GM23338 (cell line): ENCODE data around the gene RUNX3. TPM values are rescaled to one million over a fixed set of nuclear protein-coding genes. Genes with fewer than 3 reads are reported as not detected.

Experiments used
- ATAC-seq: fragments of 200-7000 bp; cut with Tn5 transposase; 3 replicates; pipeline ENCODE4 v1.9.1; 2020
- DNase-seq: peaks from one replicate; pipeline ENCODE4 v3.0.0-alpha.2; 2015; ENCODE audit warnings: low spot score
- H2AFZ ChIP-seq: fragments of 200-600 bp; sonication (generic); 2 replicates; pipeline ENCODE4 v1.8.0; 2016; ENCODE audit warnings: antibody characterized with exemption, mild to moderate bottlenecking, moderate library complexity
- H3F3A ChIP-seq: fragments of 200-600 bp; sonication (generic); replicated peaks from 2 replicates; pipeline ENCODE4 v1.8.0; 2017; ENCODE audit warnings: antibody characterized with exemption, mixed run types, low read depth
- H3K27ac ChIP-seq: fragments of 200-600 bp; sonication (generic); 2 replicates; pipeline ENCODE4 v1.6.1; 2016; ENCODE audit warnings: low read depth
- H3K27me3 ChIP-seq: fragments of 200-600 bp; sonication (generic); 2 replicates; pipeline ENCODE4 v1.8.0; 2016; ENCODE audit warnings: mild to moderate bottlenecking, mixed run types, moderate library complexity; ENCODE audit not compliant: insufficient read depth
- H3K36me3 ChIP-seq: fragments of 200-600 bp; sonication (generic); 2 replicates; pipeline ENCODE4 v1.8.0; 2016; ENCODE audit warnings: mild to moderate bottlenecking; ENCODE audit not compliant: insufficient read depth
- H3K4me1 ChIP-seq: fragments of 200-600 bp; sonication (generic); 2 replicates; pipeline ENCODE4 v1.8.0; 2016; ENCODE audit warnings: mild to moderate bottlenecking, moderate library complexity; ENCODE audit not compliant: insufficient read depth
- H3K4me2 ChIP-seq: fragments of 200-600 bp; sonication (generic); 2 replicates; pipeline ENCODE4 v1.7.1; 2017; ENCODE audit warnings: mixed run types
- H3K4me3 ChIP-seq: fragments of 200-600 bp; sonication (generic); 2 replicates; pipeline ENCODE4 v1.6.1; 2016; ENCODE audit warnings: mixed run types
- H3K79me2 ChIP-seq: fragments of 200-600 bp; sonication (generic); replicated peaks from 2 replicates; pipeline ENCODE4 v1.8.0; 2017; ENCODE audit warnings: mild to moderate bottlenecking; ENCODE audit not compliant: insufficient read depth
- H3K9me2 ChIP-seq: fragments of 200-600 bp; sonication (generic); 2 replicates; pipeline ENCODE4 v1.8.0; 2017; ENCODE audit not compliant: insufficient read depth
- H4K20me1 ChIP-seq: fragments of 200-600 bp; sonication (generic); replicated peaks from 2 replicates; pipeline ENCODE4 v1.8.0; 2017; ENCODE audit warnings: mild to moderate bottlenecking; ENCODE audit not compliant: insufficient read depth
- H3K27ac Mint-ChIP-seq: 2 replicates; pipeline ENCODE4 v1.8.0; 2020; ENCODE audit warnings: inconsistent platforms, mild to moderate bottlenecking, moderate library complexity, mixed read lengths
- H3K27me3 Mint-ChIP-seq: 3 replicates; pipeline ENCODE4 v1.8.0; 2022; ENCODE audit warnings: low read depth, mild to moderate bottlenecking, moderate library complexity, mixed read lengths, inconsistent platforms; ENCODE audit not compliant: insufficient read depth, poor library complexity
- H3K36me3 Mint-ChIP-seq: 3 replicates; pipeline ENCODE4 v1.8.0; 2021; ENCODE audit warnings: low read depth, mild to moderate bottlenecking, inconsistent platforms, moderate library complexity, mixed read lengths
- H3K4me1 Mint-ChIP-seq: 3 replicates; pipeline ENCODE4 v1.8.0; 2020; ENCODE audit warnings: mild to moderate bottlenecking, inconsistent platforms, mixed read lengths
- H3K4me3 Mint-ChIP-seq: 3 replicates; pipeline ENCODE4 v1.8.0; 2021; ENCODE audit warnings: moderate library complexity, mild to moderate bottlenecking, inconsistent platforms, mixed read lengths
- H3K9me3 Mint-ChIP-seq: 3 replicates; pipeline ENCODE4 v1.8.0; 2020; ENCODE audit warnings: moderate library complexity, mild to moderate bottlenecking, inconsistent platforms, mixed read lengths
- CREB1 ChIP-seq: fragments of 250-450 bp; sonication (Bioruptor Pico); IDR thresholded peaks from 2 replicates; pipeline ENCODE4 v1.5.0; 2020; ENCODE audit warnings: low read depth, mild to moderate bottlenecking, moderate library complexity
- CTCF ChIP-seq, 2 experiments: fragments of 200-600 bp in 1 of 2; sonication (generic) in 1 of 2; conservative IDR thresholded peaks; 2 replicates each; pipeline versions ENCODE4 v1.5.1 to v1.6.1; 2016 to 2017; ENCODE audit warnings: antibody characterized with exemption in 2 of 2, low read depth in 2 of 2, mild to moderate bottlenecking in 2 of 2, moderate library complexity in 1 of 2
- ETS1 ChIP-seq: IDR thresholded peaks from 2 replicates; pipeline ENCODE4 v1.6.1; 2016; ENCODE audit warnings: antibody characterized with exemption
- EZH2 ChIP-seq: fragments of 200-600 bp; sonication (generic); IDR thresholded peaks from one replicate; pipeline ENCODE4 v1.8.0; 2017; ENCODE audit warnings: antibody characterized with exemption, mild to moderate bottlenecking, low read depth; ENCODE audit not compliant: unreplicated experiment
- EZH2phosphoT487 ChIP-seq: fragments of 200-600 bp; sonication (generic); IDR thresholded peaks from one replicate; pipeline ENCODE4 v1.8.1; 2018; ENCODE audit warnings: antibody characterized with exemption; ENCODE audit not compliant: unreplicated experiment
- POLR2AphosphoS5 ChIP-seq: IDR thresholded peaks from 2 replicates; pipeline ENCODE4 v1.6.1; 2016; ENCODE audit warnings: antibody characterized with exemption, low read depth
- REST ChIP-seq: IDR thresholded peaks from one replicate; pipeline ENCODE4 v1.6.1; 2018; ENCODE audit warnings: antibody characterized with exemption; ENCODE audit not compliant: unreplicated experiment
- STAT1 ChIP-seq: IDR thresholded peaks from one replicate; pipeline ENCODE4 v1.6.1; 2016; ENCODE audit warnings: antibody characterized with exemption; ENCODE audit not compliant: unreplicated experiment
- ZNF114 ChIP-seq: fragments of 250-450 bp; sonication (Bioruptor Pico); IDR thresholded peaks from 2 replicates; pipeline ENCODE4 v1.5.0; 2020; ENCODE audit warnings: mild to moderate bottlenecking, moderate library complexity
- ZNF331 ChIP-seq: fragments of 250-450 bp; sonication (Bioruptor Pico); IDR thresholded peaks from 2 replicates; pipeline ENCODE4 v1.5.0; 2020; ENCODE audit warnings: low read depth, mild to moderate bottlenecking, moderate library complexity
- polyA plus RNA-seq: library from polyadenylated mRNA; unstranded; fragments of >200 nt; fragmentation: Nextera tagmentation; extraction: Ambion mirVana; gene quantifications from 2 replicates; pipeline ENCODE4 v1.2.1, GENCODE V29; 2016
- total RNA-seq: library from RNA; depleted of rRNA; stranded (reverse); fragments of >200 nt; shearing (Covaris generic); gene quantifications from 2 replicates; pipeline ENCODE4 v1.2.3, GENCODE V29; 2014

Gene RUNX3
- total and polyA plus RNA-seq, 2 experiments from 2014 or later = 0.23 to 0.73 TPM

DNA sequence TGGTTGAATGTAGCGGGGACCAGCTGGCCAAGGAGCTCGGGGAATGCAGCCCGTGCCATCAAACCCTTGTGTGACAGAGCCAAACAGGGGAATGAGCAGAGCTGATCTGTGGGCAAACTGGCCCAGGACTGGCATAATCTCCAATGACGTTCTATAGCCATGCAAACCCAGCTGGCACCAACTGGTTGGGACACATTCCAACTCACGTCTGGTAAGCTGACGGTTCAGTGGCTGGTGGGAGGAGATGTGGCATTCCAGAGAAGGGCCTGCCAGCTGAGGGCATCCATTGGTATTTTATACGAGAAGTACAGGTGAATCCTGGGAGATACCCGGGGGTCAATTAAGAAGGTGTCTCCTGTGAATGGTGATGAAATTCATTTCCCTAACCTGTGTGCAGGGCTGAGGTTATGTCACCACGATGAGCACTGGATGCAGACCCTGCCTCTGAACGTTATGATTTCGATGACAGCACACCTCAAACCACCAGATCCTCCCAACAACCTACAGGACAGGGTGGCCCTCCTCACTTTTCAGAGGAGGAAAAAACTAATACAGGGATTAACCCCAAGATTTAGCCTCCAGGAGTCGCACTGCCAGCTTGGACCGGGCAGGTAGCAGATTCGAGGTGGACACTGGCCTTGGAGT, 39.0 kb upstream of the RUNX3 start (continued):
- TF ChIP-seq CTCF (conservative IDR thresholded peaks at IDR 0.05; ENCODE audit: low read depth in 2 of 2) (no peak), ZNF331 (CRISPR knock-in tag) (no peak)

DNA sequence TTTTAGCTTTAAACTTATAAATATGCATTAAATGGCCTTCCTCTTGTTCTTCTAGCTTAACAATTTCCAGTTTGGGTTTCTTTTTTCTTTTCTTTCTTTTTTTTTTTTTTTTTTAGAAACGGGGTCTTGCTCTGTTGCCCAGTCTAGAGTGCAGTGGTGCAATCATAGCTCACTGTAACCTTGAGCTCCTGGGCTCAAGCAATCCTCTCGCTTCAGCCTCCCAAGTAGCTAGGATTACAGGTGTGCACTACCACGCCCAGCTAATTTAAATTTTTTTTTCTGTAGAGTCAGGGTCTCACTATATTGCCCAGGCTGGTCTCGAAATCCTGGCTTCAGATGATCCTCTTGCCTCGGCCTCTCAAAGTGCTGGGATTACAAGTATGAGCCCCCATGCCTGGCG, 37.9 kb upstream of the RUNX3 start:
- H3K4me3 Mint-ChIP-seq = no peak overlapping the region
- peaks cover 6% of the 10 kb centered on the region for H3K27me3 Mint-ChIP-seq
- ATAC-seq (no peak), DNase-seq (no peak)
- Histone ChIP-seq H3K27me3 (no peaks in the 10 kb centered on the region), H3K27ac (no peak overlapping the region), H3K4me2 (no peak overlapping the region), H3F3A (no peaks in the 10 kb centered on the region), H4K20me1 (no peaks in the 10 kb centered on the region), H2AFZ (no peak overlapping the region), H3K4me3 (no peak overlapping the region), H3K79me2 (no peaks in the 10 kb centered on the region), H3K9me2 (no peaks in the 10 kb centered on the region), H3K36me3 (no peaks in the 10 kb centered on the region), H3K4me1 (peaks cover 20% of the 10 kb centered on the region)
- H3K27ac Mint-ChIP-seq = no peak overlapping the region
- no peaks in the 10 kb centered on the region for H3K9me3 Mint-ChIP-seq
- H3K36me3 Mint-ChIP-seq = no peaks in the 10 kb centered on the region
- H3K4me1 Mint-ChIP-seq = peaks cover 26% of the 10 kb centered on the region
- TF ChIP-seq POLR2AphosphoS5 = no peak
- no peak for TF ChIP-seq ETS1
- no peak for TF ChIP-seq REST
- no peak for TF ChIP-seq CREB1 (CRISPR knock-in tag)
- TF ChIP-seq STAT1 = no peak
- TF ChIP-seq EZH2 = no peak
- TF ChIP-seq CTCF (conservative IDR thresholded peaks at IDR 0.05; ENCODE audit: low read depth in 2 of 2) = no peak
- no peak for TF ChIP-seq EZH2phosphoT487
- no peak for TF ChIP-seq ZNF114 (CRISPR knock-in tag)
